GM23248 (cell line): Measurements from ENCODE around the gene KIF5A.

Experiments used
- EZH2 ChIP-seq: fragments of 200-600 bp; sonication (generic); IDR thresholded peaks from 2 replicates; pipeline ENCODE4 v1.6.1; 2018; ENCODE audit warnings: antibody characterized with exemption, mild to moderate bottlenecking; ENCODE audit not compliant: insufficient read depth, poor library complexity, severe bottlenecking
- EZH2phosphoT487 ChIP-seq: fragments of 200-600 bp; sonication (generic); IDR thresholded peaks from 2 replicates; pipeline ENCODE4 v1.6.1; 2018; ENCODE audit warnings: antibody characterized with exemption, moderate library complexity, mild to moderate bottlenecking, low read depth; ENCODE audit not compliant: insufficient read depth

GRCh38 chr12:57631566-57632072 is 81.8 kb downstream of the KIF5A start:
- TF ChIP-seq EZH2 (no peak), EZH2phosphoT487 (no peak)
